ENCODE results near the gene DOC2B. TPM values are rescaled to one million over a fixed set of nuclear protein-coding genes. Genes with fewer than 3 reads are reported as not detected.

DOC2B gene
- total and polyA plus RNA-seq, 2 of the 8 experiments (the other 6 are each of a cell fraction or from before 2014, with no cell fraction given): 1.3 to 3.3 TPM

GRCh38 chr17:200586-200985 lies 19.1 kb upstream of the DOC2B start:
- no peak overlapping the region for H2BK5ac ChIP-seq (ENCODE audit: low read depth, low read length)

More at GRCh38 chr17:200586-200985, 19.1 kb upstream of the DOC2B start:
- Histone ChIP-seq H3K9ac (replicated peaks in 1 of 4; ENCODE audit: extremely low read depth in 1 of 4, low read depth in 3 of 4, low read length in 3 of 4) (no peak overlapping the region), H3K4ac (replicated peaks; ENCODE audit: insufficient read length, low read depth, low read length) (no peak overlapping the region), H2AK5ac (ENCODE audit: low read depth, low read length) (no peak overlapping the region), H3K4me2 (ENCODE audit: insufficient read depth in 1 of 2, low read depth in 2 of 2, low read length in 2 of 2) (no peak overlapping the region), H4K5ac (ENCODE audit: insufficient read length, low read depth, low read length) (no peak overlapping the region), H3K36me3 (ENCODE audit: control insufficient read depth in 2 of 4, insufficient read depth in 4 of 4, low read length in 3 of 4) (no peaks in the 10 kb centered on the region), H4K91ac (replicated peaks; ENCODE audit: insufficient read length, low read length) (no peak overlapping the region), H2BK15ac (ENCODE audit: low read length) (no peak overlapping the region; the same call in 1 of the 2 replicates), H3K4me3 (ENCODE audit: extremely low read depth in 1 of 4, insufficient read depth in 2 of 4, low read depth in 3 of 4, low read length in 4 of 4) (no peak overlapping the region), H2BK12ac (ENCODE audit: low read depth, low read length) (0 out of 2 replicates have a peak overlapping the region, but pooled peaks have one; percentile 35), H3K23me2 (ENCODE audit: low read depth, low read length) (no peaks in the 10 kb centered on the region), H3K14ac (ENCODE audit: insufficient read length) (no peak overlapping the region), H3K79me2 (ENCODE audit: control insufficient read depth in 1 of 2, insufficient read depth in 2 of 2, low read length in 2 of 2) (no peaks in the 10 kb centered on the region), H3K23ac (ENCODE audit: insufficient read length) (no peak overlapping the region), H2AFZ (ENCODE audit: low read length) (no peak overlapping the region; the same call in 1 of the 2 replicates), H4K20me1 (replicated peaks in 1 of 2; ENCODE audit: control insufficient read depth in 1 of 2, insufficient read depth in 2 of 2, low read length in 2 of 2) (no peaks in the 10 kb centered on the region), H3K27ac (ENCODE audit: low read depth, low read length) (no peak overlapping the region; the same call in 1 of the 2 replicates), H3K27me3 (replicated peaks in 1 of 4; ENCODE audit: control insufficient read depth in 3 of 4, extremely low read depth in 1 of 4, insufficient read depth in 3 of 4, low read length in 3 of 4) (no peaks in the 10 kb centered on the region; a peak in 1 of 7 replicates), H4K8ac (ENCODE audit: extremely low read depth, insufficient read depth, low read length) (no peak overlapping the region), H2BK120ac (replicated peaks; ENCODE audit: low read depth, low read length) (no peak overlapping the region), H3K56ac (replicated peaks; ENCODE audit: insufficient read length, low read depth, low read length) (no peak overlapping the region), H3K18ac (ENCODE audit: extremely low read depth, low read length) (no peak overlapping the region), H2BK20ac (ENCODE audit: low read length) (no peak overlapping the region), H3K4me1 (replicated peaks in 1 of 4; ENCODE audit: control insufficient read depth in 3 of 4, insufficient read depth in 4 of 4, low read length in 3 of 4) (peaks cover 0 to 16% (median 4%) of the 10 kb centered on the region in 4 experiments; a peak in 5 of 7 replicates), H3K79me1 (ENCODE audit: low read depth, low read length) (no peaks in the 10 kb centered on the region; the same call in 1 of the 2 replicates), H3K9me3 (ENCODE audit: insufficient read depth in 2 of 2, low read depth in 1 of 2, low read length in 1 of 2) (no peaks in the 10 kb centered on the region)
- POLR2A ChIA-PET (ENCODE audit: partially characterized antibody): interaction anchor here (1.9 kb wide), 1 partner anchor 19 kb away, joined by 6 read pairs; the partner anchor contains the start of gene DOC2B
- TF ChIP-seq CTCF (IDR thresholded peaks at IDR 0.05; ENCODE audit: control extremely low read depth in 1 of 3, insufficient read depth in 1 of 3, low read depth in 1 of 3, low read length in 3 of 3) (peak in 2 of 3 experiments; percentile 10 to 22; a peak in 2 of 4 replicates), RFX5 (IDR thresholded peaks at IDR 0.05; ENCODE audit: borderline replicate concordance, low read depth, low read length) (no peak), RAD21 (IDR thresholded peaks at IDR 0.05 in 1 of 2, conservative IDR thresholded peaks at IDR 0.05 in 1 of 2; ENCODE audit: low read depth in 2 of 2, low read length in 2 of 2) (peak; percentile 18 to 35; a peak in 2 of 4 replicates)
- WGBS, 2 experiments (ENCODE audit: extremely low coverage in 1 of 2, insufficient coverage in 1 of 2, insufficient read length in 1 of 2, insufficient replicate concordance in 2 of 2, low coverage in 1 of 2, low lambda C conversion rate in 2 of 2, missing lambda C conversion rate in 1 of 2): 82% methylated on average over 10 of the region's 10 CpGs; no CpG with 5 or more reads in 1 of the 2 experiments
- DNase-seq (ENCODE audit: low read depth in 1 of 2, low spot score in 2 of 2) (no peak), FAIRE-seq (no peak)
- CTCF ChIA-PET (ENCODE audit: partially characterized antibody): interaction anchor here (0.6 to 2.3 kb wide), 7 partner anchors 18 to 500 kb away, joined by 3 to 7 read pairs (median 5); no protein-coding TSS in a partner anchor

Data from H1 (cell line).